ENCODE data around the gene PLCD3.
A peak's percentile ranks its signal among the peaks of the same experiment; 100 is the strongest.

Gene PLCD3

GRCh38 chr17:45073414-45074070 is 58.8 kb downstream of the PLCD3 start:
- H3K9me3 ChIP-seq (ENCODE audit: control insufficient read depth, low read length): no peaks in the 10 kb centered on the region
- no peak for DNase-seq
- H3K27me3 ChIP-seq (replicated peaks; ENCODE audit: control insufficient read depth, insufficient read depth, low read length, poor library complexity, severe bottlenecking): no peaks in the 10 kb centered on the region
- H3K4me1 ChIP-seq (ENCODE audit: control insufficient read depth, insufficient read depth, low read length, poor library complexity, severe bottlenecking): no peaks in the 10 kb centered on the region
- no peak overlapping the region for H3K27ac ChIP-seq (ENCODE audit: insufficient read depth, low read length, poor library complexity, severe bottlenecking)
- H3K36me3 ChIP-seq (ENCODE audit: control insufficient read depth, insufficient read depth, low read length): peaks cover 10% of the 10 kb centered on the region
- H3K4me3 ChIP-seq (ENCODE audit: insufficient read depth, low read depth, low read length, poor library complexity, severe bottlenecking): no peak overlapping the region

GRCh38 chr17:45070809-45071208 is 61.5 kb downstream of the PLCD3 start:
- H3K4me3 ChIP-seq (ENCODE audit: insufficient read depth, low read depth, low read length, poor library complexity, severe bottlenecking): no peak overlapping the region
- no peak for DNase-seq
- no peak overlapping the region for H3K27ac ChIP-seq (ENCODE audit: insufficient read depth, low read length, poor library complexity, severe bottlenecking)
- no peaks in the 10 kb centered on the region for H3K27me3 ChIP-seq (replicated peaks; ENCODE audit: control insufficient read depth, insufficient read depth, low read length, poor library complexity, severe bottlenecking)
- no peaks in the 10 kb centered on the region for H3K9me3 ChIP-seq (ENCODE audit: control insufficient read depth, low read length)
- H3K36me3 ChIP-seq (ENCODE audit: control insufficient read depth, insufficient read depth, low read length): peaks cover 10% of the 10 kb centered on the region
- H3K4me1 ChIP-seq (ENCODE audit: control insufficient read depth, insufficient read depth, low read length, poor library complexity, severe bottlenecking): no peaks in the 10 kb centered on the region

GRCh38 chr17:45070001-45070400 is 62.3 kb downstream of the PLCD3 start:
- Histone ChIP-seq H3K27me3 (replicated peaks; ENCODE audit: control insufficient read depth, insufficient read depth, low read length, poor library complexity, severe bottlenecking) (no peaks in the 10 kb centered on the region), H3K4me1 (ENCODE audit: control insufficient read depth, insufficient read depth, low read length, poor library complexity, severe bottlenecking) (no peaks in the 10 kb centered on the region), H3K9me3 (ENCODE audit: control insufficient read depth, low read length) (no peaks in the 10 kb centered on the region), H3K36me3 (ENCODE audit: control insufficient read depth, insufficient read depth, low read length) (peaks cover 10% of the 10 kb centered on the region), H3K4me3 (ENCODE audit: insufficient read depth, low read depth, low read length, poor library complexity, severe bottlenecking) (no peak overlapping the region), H3K27ac (ENCODE audit: insufficient read depth, low read length, poor library complexity, severe bottlenecking) (no peak overlapping the region)
- no peak for DNase-seq

- no peak for DNase-seq
- Histone ChIP-seq H3K27me3 (replicated peaks; ENCODE audit: control insufficient read depth, insufficient read depth, low read length, poor library complexity, severe bottlenecking) (no peaks in the 10 kb centered on the region), H3K9me3 (ENCODE audit: control insufficient read depth, low read length) (no peaks in the 10 kb centered on the region), H3K36me3 (ENCODE audit: control insufficient read depth, insufficient read depth, low read length) (peaks cover 8% of the 10 kb centered on the region), H3K27ac (ENCODE audit: insufficient read depth, low read length, poor library complexity, severe bottlenecking) (no peak overlapping the region), H3K4me3 (ENCODE audit: insufficient read depth, low read depth, low read length, poor library complexity, severe bottlenecking) (no peak overlapping the region), H3K4me1 (ENCODE audit: control insufficient read depth, insufficient read depth, low read length, poor library complexity, severe bottlenecking) (peaks cover 5% of the 10 kb centered on the region)
Observed at GRCh38 chr17:45067637-45068036, 64.7 kb downstream of the PLCD3 start.

GRCh38 chr17:45063198-45063597 is 69.1 kb downstream of the PLCD3 start:
- Histone ChIP-seq H3K27me3 (replicated peaks; ENCODE audit: control insufficient read depth, insufficient read depth, low read length, poor library complexity, severe bottlenecking) (no peaks in the 10 kb centered on the region), H3K9me3 (ENCODE audit: control insufficient read depth, low read length) (no peaks in the 10 kb centered on the region), H3K4me1 (ENCODE audit: control insufficient read depth, insufficient read depth, low read length, poor library complexity, severe bottlenecking) (peaks cover 25% of the 10 kb centered on the region), H3K27ac (ENCODE audit: insufficient read depth, low read length, poor library complexity, severe bottlenecking) (no peak overlapping the region), H3K36me3 (ENCODE audit: control insufficient read depth, insufficient read depth, low read length) (no peaks in the 10 kb centered on the region), H3K4me3 (ENCODE audit: insufficient read depth, low read depth, low read length, poor library complexity, severe bottlenecking) (no peak overlapping the region)
- DNase-seq: no peak

GRCh38 chr17:45061606-45062205 is 70.6 kb downstream of the PLCD3 start:
- no peak for DNase-seq

GRCh38 chr17:45060797-45061605 is 71.3 kb downstream of the PLCD3 start, which contains the start of gene NMT1:
Gene NMT1, plus strand, starts transcription at chr17:45061317. Its CDS starts 13 bp downstream, at chr17:45061330.
- Histone ChIP-seq H3K27ac (ENCODE audit: insufficient read depth, low read length, poor library complexity, severe bottlenecking) (peak within 1 kb of the TSS; percentile 95), H3K27me3 (replicated peaks; ENCODE audit: control insufficient read depth, insufficient read depth, low read length, poor library complexity, severe bottlenecking) (no peaks in the 10 kb centered on the region), H3K9me3 (ENCODE audit: control insufficient read depth, low read length) (no peaks in the 10 kb centered on the region), H3K4me3 (ENCODE audit: insufficient read depth, low read depth, low read length, poor library complexity, severe bottlenecking) (peak within 1 kb of the TSS; percentile 94), H3K36me3 (ENCODE audit: control insufficient read depth, insufficient read depth, low read length) (no peaks in the 10 kb centered on the region), H3K4me1 (ENCODE audit: control insufficient read depth, insufficient read depth, low read length, poor library complexity, severe bottlenecking) (peaks cover 25% of the 10 kb centered on the region)
- peak; percentile 92 to 96 (median 96) for DNase-seq

More at GRCh38 chr17:45061606-45062205, 70.6 kb downstream of the PLCD3 start:
- Histone ChIP-seq H3K27ac (ENCODE audit: insufficient read depth, low read length, poor library complexity, severe bottlenecking) (peak overlapping the region; percentile 95), H3K36me3 (ENCODE audit: control insufficient read depth, insufficient read depth, low read length) (no peaks in the 10 kb centered on the region), H3K9me3 (ENCODE audit: control insufficient read depth, low read length) (no peaks in the 10 kb centered on the region), H3K4me3 (ENCODE audit: insufficient read depth, low read depth, low read length, poor library complexity, severe bottlenecking) (peak overlapping the region; percentile 94), H3K4me1 (ENCODE audit: control insufficient read depth, insufficient read depth, low read length, poor library complexity, severe bottlenecking) (peaks cover 25% of the 10 kb centered on the region), H3K27me3 (replicated peaks; ENCODE audit: control insufficient read depth, insufficient read depth, low read length, poor library complexity, severe bottlenecking) (no peaks in the 10 kb centered on the region)

GRCh38 chr17:45060382-45060796 is 71.9 kb downstream of the PLCD3 start:
- Histone ChIP-seq H3K27ac (ENCODE audit: insufficient read depth, low read length, poor library complexity, severe bottlenecking) (peak overlapping the region; percentile 95), H3K9me3 (ENCODE audit: control insufficient read depth, low read length) (no peaks in the 10 kb centered on the region), H3K4me3 (ENCODE audit: insufficient read depth, low read depth, low read length, poor library complexity, severe bottlenecking) (peak overlapping the region; percentile 94), H3K36me3 (ENCODE audit: control insufficient read depth, insufficient read depth, low read length) (no peaks in the 10 kb centered on the region), H3K4me1 (ENCODE audit: control insufficient read depth, insufficient read depth, low read length, poor library complexity, severe bottlenecking) (peaks cover 25% of the 10 kb centered on the region), H3K27me3 (replicated peaks; ENCODE audit: control insufficient read depth, insufficient read depth, low read length, poor library complexity, severe bottlenecking) (no peaks in the 10 kb centered on the region)
- no peak for DNase-seq

All from effector memory CD4-positive, alpha-beta T cell (primary cell).